Right atrium auricular region (tissue), 2 donors: ENCODE data around the gene SCP2. TPM values are rescaled to one million over a fixed set of nuclear protein-coding genes. Genes with fewer than 3 reads are reported as not detected.

ENCODE experiments used
- DNase-seq: peaks from one replicate; pipeline ENCODE4 v3.0.0-alpha.2; 2019; ENCODE audit warnings: low spot score
- H3K27ac ChIP-seq, 2 donors: fragments of 200-600 bp; sonication (generic); 1 replicate in 1 of 2; 2 replicates in 1 of 2; pipeline ENCODE4 v1.5.1; 2016 to 2019
- H3K27me3 ChIP-seq, 2 donors: fragments of 200-600 bp; sonication (generic); one replicate each; pipeline versions ENCODE4 v1.5.1 to v1.6.0; 2017 to 2019
- H3K36me3 ChIP-seq: fragments of 200-600 bp; sonication (generic); one replicate; pipeline ENCODE4 v1.5.1; 2016
- H3K4me1 ChIP-seq, 2 donors: fragments of 200-600 bp; sonication (generic); one replicate each; pipeline versions ENCODE4 v1.5.1 to v1.6.0; 2017 to 2019
- H3K4me3 ChIP-seq, 2 donors: fragments of 200-600 bp; sonication (generic); 1 replicate in 1 of 2; 2 replicates in 1 of 2; pipeline ENCODE4 v1.5.1; 2017 to 2019; ENCODE audit warnings: mild to moderate bottlenecking in 1 of 2, moderate library complexity in 1 of 2
- H3K9me3 ChIP-seq, 2 donors: fragments of 200-600 bp; sonication (generic); one replicate each; pipeline ENCODE4 v1.5.1; 2019
- total RNA-seq, 2 donors: library from RNA; depleted of rRNA; stranded (reverse); fragments of >200 nt; gene quantifications; one replicate each; pipeline ENCODE4 v1.1.0, GENCODE V29; 2016
- TF ChIP-seq, protein P1 (sequence below), 2 donors: fragments of 200-600 bp; sonication (generic); IDR thresholded peaks; one replicate each; pipeline ENCODE4 v1.5.1; 2019; ENCODE audit warnings: antibody characterized with exemption in 2 of 2

Gene SCP2
- total RNA-seq, 2 donors from 2014 or later: 67.1 to 163 TPM

DNA sequence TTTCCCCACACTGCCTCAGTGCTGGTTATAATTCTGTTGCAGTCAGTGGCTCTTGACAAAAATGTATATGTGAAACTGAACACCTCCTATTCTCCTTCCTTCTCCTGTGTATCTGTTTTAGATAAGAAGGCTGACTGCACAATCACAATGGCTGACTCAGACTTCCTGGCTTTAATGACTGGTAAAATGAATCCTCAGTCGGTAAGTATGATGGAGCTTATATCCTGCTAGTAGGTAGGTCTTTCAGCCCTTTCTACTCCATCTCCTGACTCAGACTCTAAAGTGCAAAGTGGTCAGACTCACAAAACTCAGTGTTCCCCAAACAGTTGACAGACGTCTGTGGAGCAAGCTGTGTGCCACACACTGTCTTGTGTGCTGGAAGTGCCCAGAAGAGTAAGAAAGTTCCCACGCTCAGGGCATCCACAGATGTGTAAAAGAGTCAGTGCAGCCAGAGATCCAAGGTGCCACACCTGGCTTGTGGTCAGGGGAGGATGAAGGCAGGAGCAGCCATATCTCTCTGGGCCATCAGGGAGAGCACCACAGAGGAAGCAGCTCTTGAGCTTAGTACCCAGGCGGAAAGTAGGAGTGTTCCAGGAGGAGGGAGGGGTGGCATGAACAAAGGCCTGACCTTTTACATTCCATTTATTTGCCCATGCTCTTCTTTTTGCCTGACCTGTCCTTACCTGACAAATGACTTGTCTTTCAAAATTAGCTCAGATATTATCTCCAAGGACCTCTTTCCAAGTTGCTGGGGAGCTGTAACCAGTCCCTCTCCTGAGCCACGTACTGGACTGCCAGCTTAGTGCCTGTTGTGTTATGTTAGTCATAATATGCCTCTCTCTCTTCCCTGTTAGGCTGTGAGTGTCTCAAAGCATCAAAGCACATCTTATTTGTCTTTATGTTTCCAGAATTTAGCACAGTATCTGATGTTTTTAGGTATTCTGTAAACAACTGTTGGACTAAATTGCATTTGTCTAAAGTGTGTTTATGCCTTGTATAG lies 121.0 kb downstream of the SCP2 start:
- TF ChIP-seq, protein P1, sequence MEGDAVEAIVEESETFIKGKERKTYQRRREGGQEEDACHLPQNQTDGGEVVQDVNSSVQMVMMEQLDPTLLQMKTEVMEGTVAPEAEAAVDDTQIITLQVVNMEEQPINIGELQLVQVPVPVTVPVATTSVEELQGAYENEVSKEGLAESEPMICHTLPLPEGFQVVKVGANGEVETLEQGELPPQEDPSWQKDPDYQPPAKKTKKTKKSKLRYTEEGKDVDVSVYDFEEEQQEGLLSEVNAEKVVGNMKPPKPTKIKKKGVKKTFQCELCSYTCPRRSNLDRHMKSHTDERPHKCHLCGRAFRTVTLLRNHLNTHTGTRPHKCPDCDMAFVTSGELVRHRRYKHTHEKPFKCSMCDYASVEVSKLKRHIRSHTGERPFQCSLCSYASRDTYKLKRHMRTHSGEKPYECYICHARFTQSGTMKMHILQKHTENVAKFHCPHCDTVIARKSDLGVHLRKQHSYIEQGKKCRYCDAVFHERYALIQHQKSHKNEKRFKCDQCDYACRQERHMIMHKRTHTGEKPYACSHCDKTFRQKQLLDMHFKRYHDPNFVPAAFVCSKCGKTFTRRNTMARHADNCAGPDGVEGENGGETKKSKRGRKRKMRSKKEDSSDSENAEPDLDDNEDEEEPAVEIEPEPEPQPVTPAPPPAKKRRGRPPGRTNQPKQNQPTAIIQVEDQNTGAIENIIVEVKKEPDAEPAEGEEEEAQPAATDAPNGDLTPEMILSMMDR (IDR thresholded peaks at IDR 0.05): no peak
- DNase-seq: no peak
- no peak overlapping the region for H3K4me3 ChIP-seq
- peaks cover 0 to 44% of the 10 kb centered on the region in 2 donors for H3K4me1 ChIP-seq
- no peaks in the 10 kb centered on the region for H3K36me3 ChIP-seq
- no peaks in the 10 kb centered on the region for H3K9me3 ChIP-seq
- H3K27ac ChIP-seq: peak overlapping the region; percentile 67 to 76
- no peaks in the 10 kb centered on the region for H3K27me3 ChIP-seq

DNA sequence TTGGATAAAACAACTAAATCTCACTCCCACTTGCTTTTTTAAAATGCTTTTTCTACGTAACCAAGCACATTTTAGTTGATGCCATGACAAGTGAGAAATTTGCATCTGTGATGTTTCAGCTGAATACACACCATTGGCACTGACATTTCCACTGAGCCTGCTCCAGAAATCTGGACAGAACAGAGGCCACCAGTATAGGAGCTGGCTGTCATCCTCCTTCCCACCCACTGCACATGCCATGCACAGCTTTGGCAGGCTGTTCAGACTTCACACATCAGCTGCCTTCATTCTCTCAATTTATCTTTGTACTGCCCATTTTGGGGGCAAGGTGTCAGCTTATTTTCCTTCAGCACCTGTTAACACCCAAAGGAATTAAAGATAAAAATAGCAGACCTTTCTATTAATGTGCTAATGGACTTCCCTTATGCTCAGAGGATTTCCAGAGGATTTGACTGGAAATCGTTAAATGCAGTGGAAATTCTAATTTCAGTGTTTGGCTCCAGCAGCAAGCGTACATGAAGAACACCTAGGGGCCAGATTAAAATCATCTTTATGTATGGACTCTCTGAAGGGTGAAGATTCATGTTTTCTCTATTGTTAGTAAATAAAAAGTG lies 122.0 kb downstream of the SCP2 start:
- Histone ChIP-seq H3K9me3 (no peaks in the 10 kb centered on the region), H3K27me3 (no peaks in the 10 kb centered on the region), H3K27ac (peak overlapping the region; percentile 67 to 76), H3K36me3 (no peaks in the 10 kb centered on the region), H3K4me3 (no peak overlapping the region), H3K4me1 (peaks cover 0 to 44% of the 10 kb centered on the region in 2 donors)
- no peak for DNase-seq
- TF ChIP-seq, protein P1 (IDR thresholded peaks at IDR 0.05): no peak

DNA sequence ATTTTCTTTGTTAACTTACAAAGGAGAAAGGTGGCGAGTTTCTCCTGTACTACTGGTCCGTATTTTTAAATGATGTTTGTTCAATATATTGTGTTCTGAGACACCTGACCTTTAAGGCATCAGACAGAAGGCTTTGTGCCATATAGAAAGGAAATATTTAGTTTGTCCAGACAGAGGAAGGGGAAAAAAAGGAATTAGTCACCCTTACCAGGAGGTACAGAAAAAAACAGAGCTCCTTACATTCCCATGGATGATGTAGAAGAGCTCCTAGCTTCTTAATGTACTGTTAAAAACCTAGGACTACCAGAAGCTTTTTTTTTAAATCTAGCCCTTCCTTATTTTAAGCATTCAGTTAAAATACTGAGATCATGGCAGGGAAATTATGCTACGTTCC lies 122.5 kb downstream of the SCP2 start:
- Histone ChIP-seq H3K36me3 (no peaks in the 10 kb centered on the region), H3K27me3 (no peaks in the 10 kb centered on the region), H3K27ac (peak overlapping the region; percentile 67 to 76), H3K4me3 (no peak overlapping the region), H3K4me1 (peaks cover 0 to 44% of the 10 kb centered on the region in 2 donors), H3K9me3 (no peaks in the 10 kb centered on the region)
- TF ChIP-seq, protein P1 (IDR thresholded peaks at IDR 0.05): no peak
- no peak for DNase-seq

DNA sequence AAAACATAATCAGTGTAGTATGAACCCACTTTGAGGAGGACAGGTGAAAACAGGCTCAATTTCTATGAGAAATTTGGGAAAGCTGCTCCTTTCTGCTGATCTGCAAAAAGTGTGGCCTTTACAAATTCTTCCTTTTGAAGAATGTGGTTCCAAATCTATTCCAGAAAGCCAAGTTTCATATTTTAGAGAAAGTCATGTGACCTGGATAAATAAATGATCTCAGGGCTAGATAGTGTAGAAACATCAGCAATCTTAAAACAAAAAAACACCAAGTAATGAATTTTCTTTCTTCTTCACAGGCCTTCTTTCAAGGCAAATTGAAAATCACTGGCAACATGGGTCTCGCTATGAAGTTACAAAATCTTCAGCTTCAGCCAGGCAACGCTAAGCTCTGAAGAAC lies 123.2 kb downstream of the SCP2 start:
- Histone ChIP-seq H3K36me3 (no peaks in the 10 kb centered on the region), H3K4me3 (no peak overlapping the region), H3K9me3 (no peaks in the 10 kb centered on the region), H3K27me3 (no peaks in the 10 kb centered on the region), H3K27ac (peak overlapping the region; percentile 67 to 76), H3K4me1 (peaks cover 0 to 44% of the 10 kb centered on the region in 2 donors)
- TF ChIP-seq, protein P1 (IDR thresholded peaks at IDR 0.05): no peak
- DNase-seq: no peak

DNA sequence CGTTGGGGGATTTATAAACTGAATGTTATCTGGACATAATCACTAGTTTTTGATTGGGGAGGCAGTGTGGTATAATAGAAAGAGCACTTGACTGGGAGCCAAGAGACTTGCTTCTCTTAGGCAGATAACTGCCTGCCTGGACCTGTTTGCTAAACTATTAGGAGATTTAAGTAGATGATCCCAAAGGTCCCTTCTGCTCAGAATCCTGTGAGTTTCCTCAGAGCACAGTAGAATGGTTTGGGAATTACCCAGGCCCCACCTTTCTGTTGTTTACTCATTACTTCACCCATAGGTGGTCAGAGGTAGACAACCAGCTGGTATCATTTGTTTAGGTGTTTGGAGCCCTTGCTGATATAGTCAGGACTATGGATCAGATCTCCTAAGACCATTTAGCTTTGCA lies 124.6 kb downstream of the SCP2 start:
- Histone ChIP-seq H3K36me3 (no peaks in the 10 kb centered on the region), H3K4me1 (peaks cover 0 to 40% of the 10 kb centered on the region in 2 donors), H3K4me3 (no peak overlapping the region), H3K27me3 (no peaks in the 10 kb centered on the region), H3K9me3 (no peaks in the 10 kb centered on the region), H3K27ac (no peak overlapping the region)
- no peak for DNase-seq
- TF ChIP-seq, protein P1 (IDR thresholded peaks at IDR 0.05): no peak
